ENCODE measurements around the gene APOH. TPM values are rescaled to one million over a fixed set of nuclear protein-coding genes. Genes with fewer than 3 reads are reported as not detected.

APOH gene
- total and polyA plus RNA-seq, 5 experiments from 2014 or later = not detected

DNA sequence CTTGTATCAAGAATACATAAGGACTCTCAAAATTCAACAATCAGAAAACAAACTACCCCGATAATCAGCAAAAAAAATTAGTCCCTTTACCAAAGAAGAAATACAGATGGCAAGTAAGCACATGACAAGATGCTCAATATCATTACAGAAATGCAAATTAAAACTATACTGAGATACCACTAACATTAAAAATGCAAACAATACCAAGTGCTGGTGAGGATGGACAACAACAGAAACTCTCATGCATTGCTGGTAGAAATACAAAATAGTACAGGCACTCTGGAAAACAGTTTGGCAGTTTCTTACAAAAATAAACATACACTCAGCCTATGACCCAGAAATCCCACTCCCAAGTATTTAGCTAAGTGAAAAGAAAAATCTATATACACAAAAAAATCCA, 44.8 kb downstream of the APOH start:
- POLR2A ChIA-PET = no interaction called here
- no peak overlapping the region for H3K27ac Mint-ChIP-seq
- peaks cover 0 to 5% (median 4%) of the 10 kb centered on the region in 3 donors for H3K36me3 Mint-ChIP-seq
- H3K4me1 Mint-ChIP-seq = peaks cover 0 to 3% (median 0%) of the 10 kb centered on the region in 4 donors
- no peak for ATAC-seq
- H3K4me3 Mint-ChIP-seq = no peak overlapping the region
- DNase-seq = no peak
- H3K9me3 Mint-ChIP-seq = peaks cover 0 to 1% (median 0%) of the 10 kb centered on the region in 9 donors
- H3K27me3 Mint-ChIP-seq = peaks cover 0 to 5% (median 0%) of the 10 kb centered on the region in 5 donors

DNA sequence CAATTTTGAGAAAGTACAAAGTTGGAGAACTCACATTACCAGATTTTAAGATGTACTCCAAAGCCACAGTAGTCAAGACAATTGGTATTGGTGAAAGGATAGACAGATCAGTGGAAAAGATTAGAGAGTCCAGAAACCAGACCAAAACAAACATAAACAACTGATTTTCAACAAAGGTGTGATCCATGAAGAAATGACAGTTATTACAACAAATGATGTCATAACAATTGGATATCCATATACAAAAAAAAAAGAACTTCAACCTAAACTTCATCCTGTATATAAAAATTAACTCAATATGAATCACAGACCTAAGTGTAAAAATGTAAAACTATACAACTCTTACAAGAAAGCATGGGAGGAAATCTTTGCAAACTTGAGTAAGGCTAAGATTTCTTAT, 45.7 kb downstream of the APOH start:
- Mint-ChIP-seq H3K27ac (no peak overlapping the region), H3K4me3 (no peak overlapping the region), H3K36me3 (peaks cover 0 to 5% (median 4%) of the 10 kb centered on the region in 3 donors), H3K9me3 (peaks cover 0 to 1% (median 0%) of the 10 kb centered on the region in 9 donors), H3K4me1 (peaks cover 0 to 2% (median 0%) of the 10 kb centered on the region in 4 donors), H3K27me3 (peaks cover 0 to 5% (median 0%) of the 10 kb centered on the region in 5 donors)
- DNase-seq (no peak), ATAC-seq (no peak)
- POLR2A ChIA-PET = no interaction called here

DNA sequence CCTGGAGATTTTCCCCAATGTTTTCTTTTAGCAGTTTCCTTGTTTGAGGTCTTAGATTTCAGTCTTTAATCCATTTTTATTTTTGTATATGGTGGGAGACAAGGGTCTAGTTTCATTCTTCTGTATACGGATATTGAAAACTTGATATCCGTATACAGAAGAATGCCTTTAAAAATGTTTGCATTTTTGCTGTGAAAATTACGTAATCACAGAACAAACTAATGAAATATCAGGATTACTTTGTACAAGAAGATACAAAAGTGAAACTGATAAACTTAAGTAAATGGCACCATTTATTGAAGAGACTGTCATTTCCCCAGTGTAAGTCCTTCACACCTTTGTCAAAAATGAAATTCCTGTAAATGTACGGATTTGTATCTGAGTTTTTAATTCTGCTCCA, 50.6 kb downstream of the APOH start:
- POLR2A ChIA-PET = no interaction called here
- H3K9me3 Mint-ChIP-seq = no peaks in the 10 kb centered on the region
- no peak overlapping the region for H3K4me3 Mint-ChIP-seq
- no peak overlapping the region for H3K27ac Mint-ChIP-seq
- H3K4me1 Mint-ChIP-seq = no peaks in the 10 kb centered on the region
- DNase-seq (no peak), ATAC-seq (no peak)
- peaks cover 0 to 4% (median 2%) of the 10 kb centered on the region in 3 donors for H3K36me3 Mint-ChIP-seq
- H3K27me3 Mint-ChIP-seq = no peaks in the 10 kb centered on the region

DNA sequence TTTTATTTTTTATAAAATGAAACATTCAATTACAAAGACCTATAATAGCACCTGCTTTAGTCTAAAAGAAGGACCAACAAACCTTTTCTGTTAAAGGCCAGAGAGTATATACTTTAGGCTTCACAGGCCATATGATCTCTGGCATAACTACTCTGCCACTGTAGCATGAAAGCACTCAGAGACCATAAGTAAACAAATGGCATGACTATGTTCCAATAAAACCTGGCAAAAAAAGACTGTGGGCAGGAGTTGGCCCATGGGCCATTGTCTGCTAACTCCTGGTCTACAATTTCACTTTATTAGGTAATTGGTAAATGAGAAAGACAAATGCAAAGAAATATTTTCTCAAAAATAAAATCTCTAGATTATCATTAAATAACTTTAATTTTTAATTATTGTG, 52.2 kb downstream of the APOH start:
- H3K4me1 Mint-ChIP-seq = no peaks in the 10 kb centered on the region
- POLR2A ChIA-PET = no interaction called here
- H3K27me3 Mint-ChIP-seq = no peaks in the 10 kb centered on the region
- no peaks in the 10 kb centered on the region for H3K36me3 Mint-ChIP-seq
- ATAC-seq (no peak), DNase-seq (no peak)
- no peaks in the 10 kb centered on the region for H3K9me3 Mint-ChIP-seq
- H3K27ac Mint-ChIP-seq = no peak overlapping the region
- H3K4me3 Mint-ChIP-seq = no peak overlapping the region

DNA sequence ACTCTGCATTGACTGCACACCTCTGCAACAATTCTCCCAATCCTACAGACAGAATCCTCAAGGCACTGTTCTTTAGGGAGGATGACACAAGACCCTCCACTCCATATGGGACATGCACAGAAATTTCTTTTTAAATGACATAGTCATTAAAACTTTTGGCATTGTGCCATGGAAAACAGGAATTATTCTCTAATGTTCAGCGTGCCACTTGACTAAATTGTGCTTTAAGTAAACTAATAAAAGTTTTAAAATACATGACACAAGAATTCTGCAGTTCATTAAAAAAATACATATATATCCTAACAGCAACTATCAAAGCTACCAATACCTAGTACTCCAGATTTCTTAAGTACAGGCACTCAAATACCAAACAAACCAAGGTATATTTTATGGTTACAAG, 53.3 kb downstream of the APOH start:
- Mint-ChIP-seq H3K9me3 (no peaks in the 10 kb centered on the region), H3K4me3 (no peak overlapping the region), H3K4me1 (no peaks in the 10 kb centered on the region), H3K36me3 (no peaks in the 10 kb centered on the region), H3K27ac (no peak overlapping the region), H3K27me3 (no peaks in the 10 kb centered on the region)
- ATAC-seq (no peak), DNase-seq (no peak)
- POLR2A ChIA-PET = no interaction called here

DNA sequence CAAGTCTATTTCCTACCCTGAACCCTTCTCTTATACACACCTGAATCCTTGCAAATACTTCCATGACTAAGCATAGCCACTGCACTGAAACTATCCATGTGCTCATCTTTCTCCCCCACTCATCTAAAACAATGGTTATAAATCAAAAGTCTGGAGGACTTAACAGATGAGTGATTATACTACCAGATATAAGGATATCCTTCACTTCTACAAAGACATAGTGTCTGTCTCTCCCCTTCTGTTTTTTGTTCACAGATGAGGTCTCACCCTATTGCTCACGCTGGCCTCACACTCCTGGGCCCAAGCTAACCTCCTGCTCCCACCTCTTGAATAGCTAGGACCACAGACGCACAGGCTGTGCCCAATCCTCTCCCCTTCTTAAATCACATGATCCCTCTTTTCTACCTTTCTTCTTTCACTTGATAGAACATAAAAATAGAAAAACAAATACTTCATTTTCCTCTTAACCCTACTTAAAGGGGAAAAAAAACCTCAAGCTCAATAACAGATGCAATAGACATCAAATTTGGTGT, 56.5 kb downstream of the APOH start:
- no peaks in the 10 kb centered on the region for H3K36me3 Mint-ChIP-seq
- no peaks in the 10 kb centered on the region for H3K27me3 Mint-ChIP-seq
- H3K9me3 Mint-ChIP-seq = no peaks in the 10 kb centered on the region
- POLR2A ChIA-PET = no interaction called here
- H3K27ac Mint-ChIP-seq = no peak overlapping the region
- ATAC-seq = no peak
- no peaks in the 10 kb centered on the region for H3K4me1 Mint-ChIP-seq
- no peak overlapping the region for H3K4me3 Mint-ChIP-seq
- DNase-seq = no peak

DNA sequence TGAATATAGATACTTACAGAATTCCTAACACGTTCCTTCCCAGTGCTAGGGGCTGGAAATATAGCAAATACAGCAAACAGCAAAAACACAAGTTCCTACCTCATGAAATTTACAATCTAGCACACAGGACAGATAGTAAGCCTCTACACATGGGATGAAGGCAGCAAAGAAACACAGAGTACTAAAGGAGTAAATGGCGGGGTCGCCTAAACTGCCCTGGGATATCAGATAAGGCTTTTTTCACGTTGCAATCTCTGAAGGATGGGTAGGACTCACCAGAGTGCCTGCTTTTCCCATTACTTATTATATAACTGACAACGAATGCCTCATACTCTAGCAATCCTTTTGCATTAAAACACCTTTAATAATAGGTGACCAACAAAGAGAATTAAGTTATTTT, 57.1 kb downstream of the APOH start:
- DNase-seq (no peak), ATAC-seq (no peak)
- POLR2A ChIA-PET = no interaction called here
- no peak overlapping the region for H3K4me3 Mint-ChIP-seq
- no peaks in the 10 kb centered on the region for H3K4me1 Mint-ChIP-seq
- no peaks in the 10 kb centered on the region for H3K36me3 Mint-ChIP-seq
- no peaks in the 10 kb centered on the region for H3K9me3 Mint-ChIP-seq
- no peak overlapping the region for H3K27ac Mint-ChIP-seq
- H3K27me3 Mint-ChIP-seq = no peaks in the 10 kb centered on the region

DNA sequence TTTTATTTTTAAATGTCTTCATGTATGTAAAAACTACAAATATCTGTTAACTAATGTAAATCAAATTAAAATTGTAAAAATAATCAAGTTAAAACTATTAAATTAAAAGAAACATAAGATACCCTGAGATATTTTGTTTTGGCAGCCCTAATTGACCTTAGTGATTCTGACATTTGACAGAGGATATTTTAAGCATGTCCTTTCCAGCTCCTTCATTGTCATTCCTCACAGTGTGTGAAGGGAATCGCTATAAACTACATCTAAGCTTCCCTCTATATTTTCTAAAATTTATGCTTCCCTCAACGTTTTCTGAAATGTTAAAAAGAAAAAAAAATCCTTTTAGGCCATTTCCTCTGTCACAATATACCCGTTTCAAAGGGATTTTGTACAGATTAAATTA, 57.5 kb downstream of the APOH start:
- DNase-seq (no peak), ATAC-seq (no peak)
- Mint-ChIP-seq H3K27me3 (no peaks in the 10 kb centered on the region), H3K36me3 (no peaks in the 10 kb centered on the region), H3K27ac (no peak overlapping the region), H3K4me1 (no peaks in the 10 kb centered on the region), H3K9me3 (no peaks in the 10 kb centered on the region), H3K4me3 (no peak overlapping the region)
- POLR2A ChIA-PET = no interaction called here

DNA sequence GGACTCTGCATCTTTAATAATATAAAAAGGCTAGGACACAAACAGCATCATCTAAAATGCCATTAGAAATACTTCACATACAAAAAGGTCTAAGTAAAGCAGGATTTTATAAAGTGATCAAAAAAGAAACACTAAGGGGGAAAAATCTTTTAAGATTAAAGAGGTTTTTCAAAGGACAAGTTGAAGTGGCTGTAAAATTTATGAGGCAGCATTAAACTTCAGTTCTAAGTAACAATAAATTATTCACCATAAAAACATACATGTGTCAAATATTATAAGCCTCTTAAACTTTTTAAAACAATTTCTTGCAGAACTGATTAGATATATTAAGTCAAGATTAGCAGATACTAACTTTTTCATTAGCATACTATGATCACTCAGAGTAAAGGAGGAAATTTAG, 58.0 kb downstream of the APOH start:
- POLR2A ChIA-PET = no interaction called here
- DNase-seq (no peak), ATAC-seq (no peak)
- no peaks in the 10 kb centered on the region for H3K36me3 Mint-ChIP-seq
- no peaks in the 10 kb centered on the region for H3K9me3 Mint-ChIP-seq
- H3K27ac Mint-ChIP-seq = no peak overlapping the region
- no peaks in the 10 kb centered on the region for H3K27me3 Mint-ChIP-seq
- H3K4me3 Mint-ChIP-seq = no peak overlapping the region
- H3K4me1 Mint-ChIP-seq = no peaks in the 10 kb centered on the region

DNA sequence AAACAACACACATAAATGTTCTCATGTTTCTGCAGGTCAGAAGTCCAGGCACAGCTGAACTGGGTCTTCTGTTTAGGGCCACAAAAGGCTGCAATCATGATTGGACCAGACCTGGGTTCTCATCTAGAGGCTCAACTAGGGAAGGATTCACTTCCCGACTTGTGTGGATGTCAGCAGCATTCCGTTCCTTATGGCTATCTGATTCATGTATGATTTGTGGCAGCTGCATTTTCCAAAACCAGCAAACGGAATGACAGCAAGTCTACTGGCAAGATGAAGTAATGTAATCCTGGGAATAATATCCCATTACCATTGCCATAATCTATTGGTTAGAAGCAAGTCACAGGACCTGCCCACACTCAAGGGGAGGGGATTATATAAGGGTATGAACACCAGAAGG, 59.4 kb downstream of the APOH start:
- no peak overlapping the region for H3K27ac Mint-ChIP-seq

DNA sequence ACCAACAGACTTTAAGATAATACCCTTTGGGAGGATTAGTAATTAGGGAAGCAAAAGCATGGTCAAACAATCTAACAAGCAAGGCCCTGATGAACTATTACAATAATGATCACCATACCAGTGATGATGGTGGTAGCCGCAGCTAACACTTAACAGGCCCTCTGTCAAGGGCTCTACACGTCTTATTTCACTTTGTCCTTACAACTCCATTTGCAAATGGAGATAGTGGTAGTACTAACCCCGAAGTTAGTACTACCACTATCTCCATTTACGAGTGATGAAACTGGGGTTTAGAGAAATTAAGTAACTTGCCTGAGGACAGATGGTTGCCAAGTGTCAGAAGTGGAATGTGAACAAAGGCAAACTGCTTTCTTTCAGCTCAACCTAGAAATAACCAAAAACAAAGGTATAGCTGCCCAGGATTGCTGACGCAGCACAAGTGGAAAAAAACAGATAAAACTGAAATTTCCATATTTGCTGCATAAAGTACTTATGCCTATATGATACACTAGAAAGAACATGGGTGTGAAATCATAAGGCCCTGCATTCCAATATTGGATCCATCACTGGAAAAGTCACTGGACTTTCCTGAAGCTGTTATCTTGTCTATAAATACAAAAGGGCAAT, 61.9 kb downstream of the APOH start:
- Mint-ChIP-seq H3K36me3 (no peaks in the 10 kb centered on the region), H3K27me3 (no peaks in the 10 kb centered on the region)
- POLR2A ChIA-PET = no interaction called here

More for the DNA sequence above, 59.4 kb downstream of the APOH start:
- ATAC-seq (no peak), DNase-seq (no peak)
- H3K4me3 Mint-ChIP-seq = no peak overlapping the region
- H3K36me3 Mint-ChIP-seq = no peaks in the 10 kb centered on the region
- H3K27me3 Mint-ChIP-seq = no peaks in the 10 kb centered on the region
- no peaks in the 10 kb centered on the region for H3K4me1 Mint-ChIP-seq
- POLR2A ChIA-PET = no interaction called here
- no peaks in the 10 kb centered on the region for H3K9me3 Mint-ChIP-seq

DNA sequence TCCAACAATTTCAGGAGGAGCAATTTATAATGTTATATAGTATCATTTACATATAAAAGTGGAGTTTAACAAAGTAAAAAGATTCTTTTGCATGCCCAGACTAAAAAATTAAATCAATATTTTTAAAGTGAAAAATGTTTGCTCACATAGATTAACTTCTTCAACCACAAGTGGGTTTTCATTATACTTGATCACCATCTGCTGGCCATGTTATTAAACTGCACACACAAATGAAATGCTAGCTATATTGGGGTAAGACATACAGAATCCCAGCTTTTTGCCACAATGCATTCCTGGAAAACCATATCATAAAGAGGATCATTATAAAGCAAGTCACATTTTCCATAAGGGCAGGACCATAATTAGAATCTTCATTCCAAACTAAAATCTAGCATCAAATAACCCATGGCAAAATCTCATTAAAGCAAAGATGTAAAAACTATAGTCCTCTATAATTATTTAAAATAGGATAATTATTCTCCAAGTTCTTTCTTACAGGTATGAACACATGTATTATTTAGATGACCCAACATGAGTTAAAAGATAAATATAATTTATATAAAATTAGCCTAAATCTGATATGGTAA, 63.6 kb downstream of the APOH start:
- DNase-seq (peak in 5 of 10 donors; percentile 24 to 63 (median 50)), ATAC-seq (peak in 1 of 2 donors; percentile 39)

More for the DNA sequence above, 61.9 kb downstream of the APOH start:
- no peak overlapping the region for H3K27ac Mint-ChIP-seq
- H3K4me3 Mint-ChIP-seq = no peak overlapping the region
- ATAC-seq (no peak), DNase-seq (no peak)
- H3K4me1 Mint-ChIP-seq = no peaks in the 10 kb centered on the region
- no peaks in the 10 kb centered on the region for H3K9me3 Mint-ChIP-seq

More for the DNA sequence above, 63.6 kb downstream of the APOH start:
- H3K4me1 Mint-ChIP-seq = peaks cover 0 to 2% (median 0%) of the 10 kb centered on the region in 4 donors
- H3K4me3 Mint-ChIP-seq = no peak overlapping the region
- no peaks in the 10 kb centered on the region for H3K36me3 Mint-ChIP-seq
- H3K27ac Mint-ChIP-seq = no peak overlapping the region
- no peaks in the 10 kb centered on the region for H3K9me3 Mint-ChIP-seq
- no peaks in the 10 kb centered on the region for H3K27me3 Mint-ChIP-seq
- POLR2A ChIA-PET = interaction anchor here (0.6 kb wide), 1 partner anchor 1743 kb away, joined by 7 read pairs; no protein-coding TSS in a partner anchor
